BLaER1 treated with 17β-estradiol and CSF1 and Interleukin-3, amounts not matched to agents 10 nM and 100 nM (cell line): Measurements from ENCODE around the gene KCMF1.

Source experiments
- H3K27ac ChIP-seq, 11 experiments: shearing (Covaris generic); formaldehyde crosslinking; 2 replicates each; pipeline ENCODE4 v1.8.1; 2022
- H3K27me3 ChIP-seq, 11 experiments: shearing (Covaris generic); formaldehyde crosslinking; 2 replicates each; pipeline ENCODE4 v1.8.1; 2022
- H3K36me3 ChIP-seq, 11 experiments: shearing (Covaris generic); formaldehyde crosslinking; 2 replicates each; pipeline ENCODE4 v1.8.1; 2022
- H3K4me1 ChIP-seq, 10 experiments: shearing (Covaris generic); formaldehyde crosslinking; 2 replicates each; pipeline ENCODE4 v1.8.1; 2022
- H3K4me2 ChIP-seq, 11 experiments: shearing (Covaris generic); formaldehyde crosslinking; 2 replicates each; pipeline ENCODE4 v1.8.1; 2022
- H3K4me3 ChIP-seq, 10 experiments: shearing (Covaris generic); formaldehyde crosslinking; 2 replicates each; pipeline ENCODE4 v1.8.1; 2022
- H3K9ac ChIP-seq, 11 experiments: shearing (Covaris generic); formaldehyde crosslinking; 2 replicates each; pipeline ENCODE4 v1.8.1; 2022
- H3K9me3 ChIP-seq, 11 experiments: shearing (Covaris generic); formaldehyde crosslinking; replicated peaks in 1 of 11; 2 replicates each; pipeline ENCODE4 v1.8.1; 2022
- H4K20me1 ChIP-seq, 11 experiments: shearing (Covaris generic); formaldehyde crosslinking; 2 replicates each; pipeline ENCODE4 v1.8.1; 2022
- Cebpa-rat ChIP-seq, 11 experiments: shearing (Covaris generic); IDR thresholded peaks; 2 replicates each; pipeline ENCODE4 v1.8.1; 2022

KCMF1 gene

DNA sequence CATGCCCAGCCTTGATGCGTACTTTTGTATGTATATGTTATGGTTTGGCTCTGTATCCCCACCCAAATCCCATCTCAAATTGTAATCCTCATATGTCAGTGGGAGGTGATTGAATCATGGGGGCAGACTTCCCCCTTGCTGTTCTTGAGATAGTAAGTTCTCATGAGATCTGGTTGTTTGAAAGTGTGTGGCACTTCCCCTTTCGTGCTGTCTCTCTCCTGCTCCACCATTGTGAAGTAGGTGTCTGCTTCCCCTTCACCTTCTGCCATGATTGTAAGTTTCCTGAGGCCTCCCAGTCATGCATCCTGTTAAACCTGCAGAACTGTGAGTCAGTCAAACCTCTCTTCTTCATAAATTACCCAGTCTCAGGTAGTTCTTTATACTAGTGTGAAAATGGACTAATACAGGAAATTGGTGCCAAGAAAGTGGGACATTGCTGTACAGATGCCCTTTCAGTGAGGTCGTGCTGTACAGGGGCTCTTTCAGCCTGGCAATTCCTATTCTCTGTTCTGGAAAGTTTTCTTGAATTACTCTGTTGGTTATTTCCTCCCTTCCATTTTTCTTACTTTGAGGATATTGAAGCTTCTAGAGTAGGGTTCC lies 38.2 kb downstream of the KCMF1 start:
- no peak for TF ChIP-seq Cebpa-rat (IDR thresholded peaks at IDR 0.05)
- Histone ChIP-seq H3K27ac (peak overlapping the region in 5 of 11 experiments; percentile 27 to 47 (median 35); a peak in 7 of 22 replicates), H4K20me1 (peaks cover 52 to 96% (median 83%) of the 10 kb centered on the region in 11 experiments), H3K36me3 (peaks cover 11 to 71% (median 59%) of the 10 kb centered on the region in 11 experiments), H3K27me3 (no peaks in the 10 kb centered on the region), H3K4me3 (no peak overlapping the region), H3K9ac (no peak overlapping the region), H3K9me3 (peaks cover 0 to 31% (median 15%) of the 10 kb centered on the region in 11 experiments; a peak in 17 of 22 replicates), H3K4me1 (peaks cover 20 to 89% (median 40%) of the 10 kb centered on the region in 10 experiments), H3K4me2 (peak overlapping the region in 6 of 11 experiments; percentile 34 to 78 (median 56); a peak in 10 of 22 replicates)

DNA sequence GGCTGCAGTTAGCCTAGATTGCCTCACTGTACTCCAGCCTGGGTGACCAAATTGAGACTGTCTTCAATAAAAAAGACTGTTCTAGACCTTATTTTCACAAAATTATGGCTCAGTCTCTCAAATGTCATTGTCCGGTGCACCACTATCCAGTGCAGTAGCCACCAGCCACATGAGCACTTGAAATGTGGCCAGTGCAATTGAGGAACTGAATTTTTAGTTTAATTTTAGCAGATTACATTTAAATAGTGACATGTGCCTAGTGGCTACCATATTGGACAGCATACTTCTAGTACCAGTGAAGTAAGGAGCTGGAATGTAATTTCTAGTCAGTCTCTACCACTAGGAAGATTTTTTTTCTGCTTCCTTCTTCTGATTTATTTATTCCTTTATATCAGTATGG lies 39.4 kb downstream of the KCMF1 start:
- H3K4me2 ChIP-seq = peak overlapping the region in 4 of 11 experiments; percentile 0 to 67 (median 45); a peak in 6 of 22 replicates
- peaks cover 33 to 91% (median 51%) of the 10 kb centered on the region in 10 experiments for H3K4me1 ChIP-seq
- H3K27ac ChIP-seq = no peak overlapping the region
- H3K36me3 ChIP-seq = peaks cover 11 to 58% (median 49%) of the 10 kb centered on the region in 11 experiments
- H4K20me1 ChIP-seq = peaks cover 57 to 96% (median 86%) of the 10 kb centered on the region in 11 experiments
- no peak for TF ChIP-seq Cebpa-rat (IDR thresholded peaks at IDR 0.05)
- H3K9me3 ChIP-seq = peaks cover 0 to 21% (median 14%) of the 10 kb centered on the region in 11 experiments; a peak in 16 of 22 replicates
- H3K27me3 ChIP-seq = no peaks in the 10 kb centered on the region
- H3K9ac ChIP-seq = no peak overlapping the region
- no peak overlapping the region for H3K4me3 ChIP-seq

DNA sequence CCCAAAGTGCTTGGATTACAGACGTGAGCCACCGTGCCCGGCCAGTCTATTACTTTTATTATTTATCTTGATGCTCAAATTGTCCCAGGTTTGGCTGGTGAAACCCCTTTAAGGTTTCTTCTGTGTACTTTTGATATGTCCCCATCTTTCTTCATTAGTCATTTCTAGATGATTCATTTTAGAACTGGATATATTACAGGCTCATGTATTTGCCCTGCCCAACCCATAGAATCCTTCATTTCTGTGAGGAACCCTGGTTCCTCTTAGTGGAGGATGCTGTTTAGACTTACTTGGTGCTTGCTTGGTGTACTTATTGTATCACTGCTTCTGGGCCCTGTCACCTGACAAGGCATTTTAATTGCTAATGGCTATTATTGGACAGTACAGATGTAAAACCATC lies 40.1 kb downstream of the KCMF1 start:
- TF ChIP-seq Cebpa-rat (IDR thresholded peaks at IDR 0.05) = no peak
- Histone ChIP-seq H4K20me1 (peaks cover 60 to 96% (median 86%) of the 10 kb centered on the region in 11 experiments), H3K27me3 (no peaks in the 10 kb centered on the region)

DNA sequence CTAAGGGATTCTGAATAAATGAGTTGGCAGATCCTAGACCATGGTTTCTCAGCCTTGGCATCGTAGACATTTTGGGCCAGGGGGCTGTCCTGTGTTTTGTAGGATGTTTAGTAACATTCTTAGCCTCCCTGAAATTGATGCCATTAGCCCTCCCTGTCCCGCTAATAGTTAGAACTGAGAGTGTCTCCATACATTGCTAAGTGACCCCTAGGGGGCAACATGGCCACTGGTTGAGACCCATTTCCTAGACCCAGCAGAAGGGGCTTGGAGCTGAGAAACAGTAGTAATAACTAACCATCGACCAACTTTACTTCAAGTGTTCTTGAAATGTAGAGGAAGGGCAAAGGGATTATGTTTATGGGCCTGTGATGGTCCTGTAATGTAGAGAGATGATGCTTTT lies 40.8 kb downstream of the KCMF1 start:
- no peak overlapping the region for H3K4me3 ChIP-seq
- H3K4me2 ChIP-seq = peak overlapping the region in 5 of 11 experiments; percentile 5 to 67 (median 36); a peak in 6 of 22 replicates
- TF ChIP-seq Cebpa-rat (IDR thresholded peaks at IDR 0.05) = no peak
- no peak overlapping the region for H3K9ac ChIP-seq
- H3K27me3 ChIP-seq = no peaks in the 10 kb centered on the region
- peaks cover 64 to 96% (median 90%) of the 10 kb centered on the region in 11 experiments for H4K20me1 ChIP-seq
- peaks cover 0 to 19% (median 11%) of the 10 kb centered on the region in 11 experiments; a peak in 16 of 22 replicates for H3K9me3 ChIP-seq
- peaks cover 11 to 51% (median 44%) of the 10 kb centered on the region in 11 experiments for H3K36me3 ChIP-seq
- peaks cover 46 to 93% (median 57%) of the 10 kb centered on the region in 10 experiments for H3K4me1 ChIP-seq
- no peak overlapping the region for H3K27ac ChIP-seq

More for the DNA sequence above, 40.1 kb downstream of the KCMF1 start:
- Histone ChIP-seq H3K9ac (no peak overlapping the region), H3K4me2 (peak overlapping the region in 5 of 11 experiments; percentile 5 to 67 (median 36); a peak in 7 of 22 replicates), H3K36me3 (peaks cover 11 to 57% (median 49%) of the 10 kb centered on the region in 11 experiments), H3K9me3 (peaks cover 0 to 21% (median 14%) of the 10 kb centered on the region in 11 experiments; a peak in 16 of 22 replicates), H3K27ac (no peak overlapping the region), H3K4me3 (no peak overlapping the region), H3K4me1 (peaks cover 40 to 93% (median 52%) of the 10 kb centered on the region in 10 experiments)

DNA sequence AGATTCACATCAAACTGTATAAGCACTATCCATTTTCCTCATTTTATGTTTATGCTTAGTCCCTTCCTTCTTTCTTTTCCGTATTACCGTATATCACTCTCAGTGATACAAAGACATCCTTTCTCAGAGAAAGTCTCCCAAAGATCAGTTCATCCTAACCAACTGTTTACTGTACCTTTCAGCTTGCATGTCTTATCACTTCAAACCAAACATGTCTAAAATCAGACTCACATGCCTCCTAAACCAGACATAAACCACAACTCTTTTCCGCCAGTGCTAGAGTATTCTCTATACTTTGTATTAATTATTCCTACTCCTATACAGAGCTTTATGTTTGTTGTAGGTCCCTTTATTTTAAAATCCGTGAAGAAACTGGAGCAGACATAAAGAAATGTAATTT lies 41.5 kb downstream of the KCMF1 start:
- TF ChIP-seq Cebpa-rat (IDR thresholded peaks at IDR 0.05) = no peak
- Histone ChIP-seq H3K27ac (0 out of 22 replicates have a peak overlapping the region, but pooled peaks of 1 of the 11 experiments have one; percentile 9), H3K4me2 (peak overlapping the region in 5 of 11 experiments; percentile 29 to 85 (median 45); a peak in 6 of 22 replicates), H3K9ac (no peak overlapping the region), H3K4me1 (peaks cover 47 to 93% (median 61%) of the 10 kb centered on the region in 10 experiments), H3K27me3 (no peaks in the 10 kb centered on the region), H3K9me3 (peaks cover 0 to 12% (median 5%) of the 10 kb centered on the region in 11 experiments; a peak in 16 of 22 replicates), H3K4me3 (no peak overlapping the region), H4K20me1 (peaks cover 65 to 96% (median 92%) of the 10 kb centered on the region in 11 experiments), H3K36me3 (peaks cover 6 to 44% (median 37%) of the 10 kb centered on the region in 11 experiments)

DNA sequence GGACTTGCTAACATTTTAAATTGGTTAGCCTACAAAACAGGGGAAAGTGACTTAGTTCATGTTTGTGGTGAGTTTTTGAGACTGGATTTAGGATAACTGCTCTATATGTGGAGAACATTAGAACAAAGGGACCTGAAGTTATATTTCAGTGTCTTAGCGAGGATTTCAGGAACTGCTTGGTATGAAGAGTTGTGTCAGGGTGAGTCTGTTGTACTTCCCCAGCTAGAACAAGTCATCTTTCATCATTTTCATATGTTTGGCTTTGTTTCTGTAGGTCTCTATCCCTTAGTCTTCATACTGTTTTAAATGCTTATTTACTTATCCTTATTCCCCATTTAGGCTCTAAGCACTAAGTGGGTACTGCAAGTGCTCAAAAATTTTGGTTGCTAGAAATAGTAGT lies 41.9 kb downstream of the KCMF1 start:
- Histone ChIP-seq H3K27ac (peak overlapping the region in 2 of 11 experiments; percentile 9 to 13; a peak in 1 of 22 replicates), H3K4me1 (peaks cover 47 to 96% (median 61%) of the 10 kb centered on the region in 10 experiments), H3K4me2 (peak overlapping the region in 9 of 11 experiments; percentile 8 to 85 (median 30); a peak in 10 of 22 replicates), H3K36me3 (peaks cover 2 to 40% (median 33%) of the 10 kb centered on the region in 11 experiments; a peak in 21 of 22 replicates), H4K20me1 (peaks cover 65 to 96% (median 93%) of the 10 kb centered on the region in 11 experiments), H3K27me3 (no peaks in the 10 kb centered on the region), H3K4me3 (no peak overlapping the region), H3K9me3 (peaks cover 0 to 8% (median 1%) of the 10 kb centered on the region in 11 experiments; a peak in 13 of 22 replicates), H3K9ac (no peak overlapping the region)
- TF ChIP-seq Cebpa-rat (IDR thresholded peaks at IDR 0.05) = no peak

DNA sequence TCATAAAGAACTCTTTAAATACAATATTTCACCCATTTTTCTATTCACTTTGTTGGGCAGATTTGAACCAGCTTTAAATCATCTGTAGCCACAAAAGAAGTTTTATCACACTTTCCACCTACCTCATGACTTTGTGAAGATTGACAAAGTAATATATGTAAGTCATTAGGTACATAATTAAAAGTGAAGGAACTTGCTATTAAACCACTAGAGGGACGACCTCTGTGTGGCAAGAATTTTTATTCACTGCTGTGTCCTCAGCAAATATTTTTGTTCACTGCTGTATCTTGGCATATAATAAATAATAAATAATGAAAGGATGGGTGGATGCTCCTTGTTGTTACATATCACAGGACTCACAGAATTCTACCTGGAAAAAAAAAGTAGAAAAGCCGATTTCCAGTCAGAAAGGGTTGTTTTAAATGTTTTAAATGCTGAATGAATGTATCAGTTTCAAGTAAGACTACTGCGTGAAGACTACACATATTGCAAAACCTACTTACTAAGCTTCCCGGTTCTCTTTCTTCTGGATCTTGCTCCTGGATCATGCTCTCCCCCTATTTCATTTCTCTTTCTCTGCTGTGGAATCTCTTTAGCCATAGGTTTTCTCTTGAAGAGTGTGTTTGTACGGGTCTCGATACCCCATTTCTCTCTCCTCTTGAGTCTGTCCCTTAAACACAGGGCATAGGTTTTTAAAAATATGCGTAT lies 44.8 kb downstream of the KCMF1 start:
- peaks cover 62 to 100% (median 97%) of the 10 kb centered on the region in 11 experiments for H4K20me1 ChIP-seq
- peaks cover 41 to 81% (median 52%) of the 10 kb centered on the region in 10 experiments for H3K4me1 ChIP-seq
- H3K27ac ChIP-seq = peak overlapping the region in 7 of 11 experiments; percentile 12 to 56 (median 35); a peak in 10 of 22 replicates
- H3K4me2 ChIP-seq = peak overlapping the region; percentile 42 to 85 (median 60); a peak in 21 of 22 replicates
- peaks cover 0 to 9% (median 5%) of the 10 kb centered on the region in 11 experiments; a peak in 7 of 22 replicates for H3K9me3 ChIP-seq
- TF ChIP-seq Cebpa-rat (IDR thresholded peaks at IDR 0.05) = no peak
- H3K4me3 ChIP-seq = no peak overlapping the region
- H3K27me3 ChIP-seq = no peaks in the 10 kb centered on the region
- peak overlapping the region in 6 of 11 experiments; percentile 16 to 37 (median 28); a peak in 8 of 22 replicates for H3K9ac ChIP-seq
- peaks cover 7 to 29% (median 22%) of the 10 kb centered on the region in 11 experiments; a peak in 20 of 22 replicates for H3K36me3 ChIP-seq

DNA sequence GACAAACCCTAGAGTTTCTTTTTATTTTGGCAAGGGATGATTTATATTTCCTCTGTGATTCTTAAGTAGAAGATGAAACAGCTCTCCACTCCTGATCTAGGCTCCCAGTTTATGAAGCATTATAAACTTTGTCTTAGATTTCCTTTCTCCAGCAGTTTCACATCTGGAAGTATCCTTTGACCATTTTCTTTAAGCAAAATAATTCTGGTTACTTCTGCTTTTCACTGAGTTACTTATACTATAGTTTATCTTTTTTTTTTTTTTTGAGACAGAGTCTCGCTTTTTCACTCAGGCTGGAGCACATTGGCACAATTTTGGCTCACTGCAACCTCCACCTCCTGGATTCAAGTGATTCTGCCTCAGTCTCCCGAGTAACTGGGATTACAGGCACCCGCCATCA lies 45.5 kb downstream of the KCMF1 start:
- peak overlapping the region; percentile 42 to 85 (median 60) for H3K4me2 ChIP-seq
- H3K9ac ChIP-seq = peak overlapping the region in 4 of 11 experiments; percentile 24 to 37 (median 28); a peak in 6 of 22 replicates
- H3K27ac ChIP-seq = peak overlapping the region in 7 of 11 experiments; percentile 12 to 56 (median 32); a peak in 12 of 22 replicates
- H3K4me1 ChIP-seq = peaks cover 41 to 75% (median 50%) of the 10 kb centered on the region in 10 experiments
- H4K20me1 ChIP-seq = peaks cover 65 to 100% (median 97%) of the 10 kb centered on the region in 11 experiments
- H3K9me3 ChIP-seq = peaks cover 0 to 14% (median 9%) of the 10 kb centered on the region in 11 experiments; a peak in 9 of 22 replicates
- TF ChIP-seq Cebpa-rat (IDR thresholded peaks at IDR 0.05) = no peak
- peaks cover 11 to 29% (median 22%) of the 10 kb centered on the region in 11 experiments; a peak in 20 of 22 replicates for H3K36me3 ChIP-seq
- H3K27me3 ChIP-seq = no peaks in the 10 kb centered on the region
- H3K4me3 ChIP-seq = no peak overlapping the region
